Brain microvascular endothelial cell (primary cell): ENCODE results near the gene SOX14.

ENCODE experiments used
- DNase-seq: peaks from one replicate; pipeline ENCODE4 v3.0.0-alpha.2; 2020
- H3K27ac ChIP-seq: fragments of 250-450 bp; sonication (Bioruptor Pico); 2 replicates; pipeline ENCODE4 v1.5.1; 2020; ENCODE audit warnings: mild to moderate bottlenecking, moderate library complexity
- H3K27me3 ChIP-seq: fragments of 250-450 bp; sonication (Bioruptor Pico); replicated peaks from 2 replicates; pipeline ENCODE4 v1.5.1; 2020; ENCODE audit warnings: mild to moderate bottlenecking
- H3K36me3 ChIP-seq: fragments of 250-450 bp; sonication (Bioruptor Pico); replicated peaks from 2 replicates; pipeline ENCODE4 v1.5.1; 2020; ENCODE audit warnings: mild to moderate bottlenecking
- H3K4me3 ChIP-seq: 2 replicates; pipeline ENCODE4 v1.5.1; 2011; ENCODE audit warnings: low read depth, mild to moderate bottlenecking, control low read depth, low read length, moderate library complexity
- CTCF ChIP-seq: IDR thresholded peaks from 2 replicates; pipeline ENCODE4 v1.5.1; 2011; ENCODE audit warnings: low read depth, mild to moderate bottlenecking, moderate library complexity, low read length, control low read depth, inconsistent platforms; ENCODE audit errors: missing control alignments
- in situ Hi-C: cut with HindIII; loops from 2 replicates; pipeline ENCODE4 v1.10.0; 2017; ENCODE audit warnings: low sequenced_read_pairs, low pct_ligation_motif_present

SOX14 gene

DNA sequence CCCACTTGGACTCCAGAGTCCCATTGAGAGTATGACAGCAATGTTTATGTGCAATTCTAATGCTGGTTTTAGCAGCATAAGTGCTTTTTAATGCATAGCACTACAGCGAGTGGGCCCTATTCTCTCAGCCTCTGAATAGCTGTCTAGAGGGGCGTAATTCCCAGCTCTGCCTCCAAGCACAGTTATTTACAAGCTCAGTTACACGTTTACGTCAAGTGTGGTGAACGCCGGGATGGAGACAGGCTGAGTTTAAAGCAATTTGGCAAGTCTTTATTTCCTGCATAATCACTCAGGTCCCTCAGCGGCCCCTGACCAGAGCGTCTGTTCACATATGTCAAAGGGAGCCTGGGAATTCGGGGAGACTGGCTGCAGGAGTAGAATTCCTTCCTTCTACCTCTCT lies 43.9 kb downstream of the SOX14 start:
- no peak for DNase-seq
- no peaks in the 10 kb centered on the region for H3K27me3 ChIP-seq
- TF ChIP-seq CTCF = no peak
- H3K36me3 ChIP-seq = no peaks in the 10 kb centered on the region
- H3K4me3 ChIP-seq = no peak overlapping the region
- in situ Hi-C loops = no loop called here
- H3K27ac ChIP-seq = no peak overlapping the region

- no peaks in the 10 kb centered on the region for H3K27me3 ChIP-seq
- H3K27ac ChIP-seq = no peak overlapping the region
- TF ChIP-seq CTCF = no peak
- no peak overlapping the region for H3K4me3 ChIP-seq
- no peaks in the 10 kb centered on the region for H3K36me3 ChIP-seq
- in situ Hi-C loops = no loop called here
- no peak for DNase-seq
Measured at GRCh38 chr3:137809509-137809908, 45.4 kb downstream of the SOX14 start.

- TF ChIP-seq CTCF = no peak
- Histone ChIP-seq H3K36me3 (no peaks in the 10 kb centered on the region), H3K27ac (no peak overlapping the region), H3K27me3 (no peaks in the 10 kb centered on the region), H3K4me3 (no peak overlapping the region)
- no peak for DNase-seq
- in situ Hi-C loops = no loop called here
Measured at GRCh38 chr3:137812023-137812422, 47.9 kb downstream of the SOX14 start.

GRCh38 chr3:137815251-137815650 lies 51.1 kb downstream of the SOX14 start:
- no peak for DNase-seq
- no peak overlapping the region for H3K4me3 ChIP-seq
- no peaks in the 10 kb centered on the region for H3K27me3 ChIP-seq
- H3K36me3 ChIP-seq = no peaks in the 10 kb centered on the region
- in situ Hi-C loops = no loop called here
- H3K27ac ChIP-seq = no peak overlapping the region
- TF ChIP-seq CTCF = no peak
